Esophagus mucosa (tissue), 1 donor: ENCODE measurements around the gene PCCB. TPM values are rescaled to one million over a fixed set of nuclear protein-coding genes. Genes with fewer than 3 reads are reported as not detected.
"Not testable (repeated sequence)": the region's sequence is repeated elsewhere in the genome, so short reads cannot be mapped to it uniquely, and the experiment has no call there.

ENCODE experiments used
- ATAC-seq: fragments of 200-7000 bp; cut with Tn5 transposase; one replicate; pipeline ENCODE4 v1.9.1; 2020
- total RNA-seq: library from RNA; stranded (reverse); gene quantifications from one replicate; pipeline ENCODE4 v1.2.4, GENCODE V29; 2023
- donor health status: DM: yes; HTN: yes; CAD: no.

The PCCB gene
- 32.0 TPM for total RNA-seq

GRCh38 chr3:136250059-136250902 is at the start of gene PCCB:
TSS of gene PCCB (plus strand) at chr3:136250340. CDS start at chr3:136250376, 36 bp downstream.
- peak; percentile 99 for ATAC-seq

GRCh38 chr3:136207489-136208115 is 42.5 kb upstream of the PCCB start:
- ATAC-seq, result no peak

DNA sequence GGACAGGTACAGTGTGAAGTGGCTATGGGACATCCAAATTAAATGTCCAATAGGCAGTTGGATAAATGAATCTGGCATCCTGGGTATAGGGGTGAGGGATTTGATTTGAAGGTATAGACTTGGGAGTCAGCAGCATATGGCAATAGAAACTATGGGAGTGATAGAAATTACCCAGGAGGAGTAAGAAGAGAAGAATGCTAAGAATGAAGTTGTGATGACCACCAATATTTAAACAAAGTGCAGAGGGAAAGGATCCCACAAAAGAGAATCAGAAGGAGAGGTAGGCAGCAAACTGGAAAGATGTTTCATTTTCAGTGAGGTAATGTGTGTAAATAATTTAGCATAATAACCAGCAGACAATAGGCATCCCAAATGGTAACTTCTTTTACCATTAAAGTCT is 40.2 kb upstream of the PCCB start:
- no peak for ATAC-seq

DNA sequence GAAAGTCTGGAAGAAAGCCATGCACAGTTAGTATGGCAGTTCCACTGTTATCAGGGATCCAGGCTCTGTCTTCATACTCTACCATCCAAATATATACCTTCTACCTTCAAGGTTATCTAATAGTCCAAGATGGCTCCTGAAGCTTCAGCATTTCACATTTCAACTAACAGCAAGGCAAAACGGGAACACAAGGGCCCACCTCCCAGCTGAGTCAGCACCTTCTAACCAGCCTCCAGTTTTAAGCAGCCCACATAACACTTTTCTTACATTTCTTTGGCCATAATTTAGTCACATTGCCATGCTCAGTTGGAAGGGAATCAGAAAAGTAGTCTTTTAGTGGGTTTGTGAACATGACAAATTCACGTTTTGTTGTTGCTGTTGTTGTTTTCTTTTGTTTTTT is 38.6 kb upstream of the PCCB start:
- no peak for ATAC-seq

DNA sequence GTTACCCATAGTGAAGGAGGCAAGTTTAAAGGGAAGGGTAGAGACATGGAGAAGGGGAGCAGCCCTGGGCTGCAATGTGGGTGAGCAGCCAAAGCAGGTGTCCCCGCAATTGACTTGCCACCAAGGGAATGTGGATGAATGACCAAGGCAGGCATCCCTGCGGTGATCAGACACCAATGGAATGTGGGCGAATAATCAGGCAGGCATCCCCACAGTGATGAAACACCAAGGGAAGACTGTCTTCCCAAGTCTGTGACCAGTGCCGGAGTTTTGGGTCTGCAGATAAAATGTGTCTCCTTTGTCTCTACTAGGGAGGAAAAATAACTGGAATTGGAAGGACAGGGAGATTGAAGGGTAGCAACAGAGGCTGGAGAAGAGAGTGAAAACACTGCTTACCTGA is 27.4 kb upstream of the PCCB start:
- ATAC-seq, result not testable (repeated sequence)

GRCh38 chr3:136232413-136232812 is 17.7 kb upstream of the PCCB start:
- ATAC-seq, result no peak

- no peak for ATAC-seq
Observed at GRCh38 chr3:136235545-136235944, 14.6 kb upstream of the PCCB start.

DNA sequence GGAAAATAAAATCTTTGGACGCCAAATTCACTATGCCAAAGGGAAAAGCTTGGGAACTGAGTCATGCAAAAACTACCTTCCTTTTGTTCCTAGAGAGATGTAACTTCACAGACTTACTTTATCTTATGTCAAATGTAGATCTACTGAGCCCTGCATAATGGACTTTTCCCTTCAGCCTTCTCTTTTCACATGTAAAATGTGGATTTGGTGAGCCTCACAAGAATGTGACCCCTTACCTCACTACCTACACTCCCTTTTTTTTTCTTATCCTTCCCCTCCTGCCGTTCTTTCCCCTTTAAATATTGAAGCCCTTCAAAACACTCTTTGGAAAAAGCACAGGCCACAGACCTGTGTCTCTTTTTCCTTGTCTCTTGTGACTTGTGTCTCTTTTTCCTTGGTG is 14.0 kb upstream of the PCCB start:
- no peak for ATAC-seq

GRCh38 chr3:136237103-136237502 is 13.0 kb upstream of the PCCB start:
- no peak for ATAC-seq

- ATAC-seq, result no peak
Observed at GRCh38 chr3:136237961-136238649, 12.0 kb upstream of the PCCB start.

GRCh38 chr3:136239094-136239493 is 11.0 kb upstream of the PCCB start:
- no peak for ATAC-seq

DNA sequence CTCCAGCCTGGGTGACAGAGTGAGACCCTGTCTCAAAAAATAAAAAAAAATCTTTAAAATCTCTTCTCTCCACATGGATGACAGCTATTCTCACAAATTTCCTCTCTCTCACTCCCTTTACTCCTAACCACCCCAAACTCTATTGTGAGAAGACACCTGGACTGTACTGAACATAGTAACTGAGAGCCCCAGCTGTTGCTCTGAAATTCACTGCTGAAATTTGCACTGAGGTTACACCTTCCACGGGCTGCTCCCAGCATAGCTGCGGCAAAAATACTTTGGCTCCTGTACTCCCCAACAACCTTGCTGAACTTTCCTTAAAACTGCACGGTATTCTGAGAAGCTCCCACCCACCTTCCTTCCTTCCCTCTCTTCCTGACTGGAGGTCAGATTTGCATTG is 4.4 kb upstream of the PCCB start:
- no peak for ATAC-seq

DNA sequence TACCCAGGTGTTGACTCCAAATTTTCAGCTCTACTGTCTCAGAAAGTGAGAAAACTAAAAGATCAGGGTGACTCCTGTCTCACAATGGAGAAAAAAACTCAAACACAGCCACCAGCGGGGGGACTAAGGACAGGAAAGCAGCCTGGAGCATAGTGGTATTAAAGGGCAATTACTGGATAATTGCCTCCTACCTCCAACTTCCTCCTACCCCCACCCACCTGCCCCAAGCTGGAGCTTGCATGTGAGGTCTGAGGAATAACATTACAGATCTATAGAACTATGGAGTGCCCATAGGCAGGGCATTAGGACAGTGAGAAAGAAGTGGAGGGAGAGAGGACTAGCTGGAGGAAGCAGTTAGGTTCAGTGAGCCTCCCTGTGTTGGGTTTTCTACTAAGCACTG is 2.7 kb upstream of the PCCB start:
- ATAC-seq, result no peak

DNA sequence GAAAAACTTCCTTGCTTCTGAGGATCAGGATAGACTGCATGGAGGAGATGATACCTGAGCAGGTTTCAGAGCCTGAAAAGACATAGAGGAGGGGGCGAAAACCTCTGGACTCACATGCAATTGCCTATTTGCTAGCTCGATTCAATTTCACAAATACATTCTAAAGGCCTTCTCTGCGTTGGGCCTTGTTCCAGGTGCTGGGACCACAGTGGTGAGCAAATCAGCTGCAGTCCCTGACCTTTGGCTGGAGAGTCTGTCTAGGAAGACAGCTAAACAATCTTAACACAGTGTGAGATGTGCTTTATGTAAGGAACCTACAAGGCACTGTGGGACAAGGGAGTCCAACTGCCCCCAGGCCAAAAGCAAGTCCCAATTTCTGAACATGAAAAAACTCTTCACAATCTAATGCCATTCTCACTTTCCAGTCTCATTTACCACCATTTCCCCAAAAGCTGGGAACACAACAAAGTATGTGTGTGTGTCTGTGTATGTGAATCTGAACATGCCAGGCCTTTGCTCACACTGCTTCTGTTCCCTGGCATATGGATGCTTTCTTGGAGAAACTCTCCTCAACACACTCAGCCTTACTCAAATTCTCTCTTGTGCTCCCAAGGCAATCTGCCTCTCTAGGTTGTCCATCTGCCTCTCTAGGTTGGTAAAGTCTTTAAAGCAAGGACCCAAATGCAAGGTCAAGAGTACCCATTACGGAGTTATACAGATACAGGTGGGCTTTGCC is 2.1 kb upstream of the PCCB start:
- ATAC-seq, result no peak

DNA sequence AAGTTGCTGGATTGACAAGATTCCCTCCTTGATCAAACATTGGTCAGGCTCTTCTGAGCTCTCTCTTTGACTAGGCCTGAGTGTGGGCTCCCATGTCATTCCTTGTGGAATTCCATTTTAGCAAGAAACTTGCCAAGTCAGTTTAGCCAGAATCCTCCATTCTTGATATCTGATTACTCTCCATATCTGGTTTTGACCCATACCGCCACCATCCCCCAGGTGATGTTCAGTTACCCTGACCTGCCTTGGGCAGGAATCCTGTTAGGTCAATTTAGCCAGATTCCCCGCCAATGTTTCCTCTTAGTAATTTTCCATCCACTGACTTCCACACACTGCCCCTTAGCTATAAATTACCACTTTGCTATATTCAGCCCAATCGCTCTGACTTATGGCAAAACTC is 1.0 kb upstream of the PCCB start:
- no peak for ATAC-seq

GRCh38 chr3:136249593-136249992 is 547 bp upstream of the PCCB start:
- ATAC-seq, result no peak

DNA sequence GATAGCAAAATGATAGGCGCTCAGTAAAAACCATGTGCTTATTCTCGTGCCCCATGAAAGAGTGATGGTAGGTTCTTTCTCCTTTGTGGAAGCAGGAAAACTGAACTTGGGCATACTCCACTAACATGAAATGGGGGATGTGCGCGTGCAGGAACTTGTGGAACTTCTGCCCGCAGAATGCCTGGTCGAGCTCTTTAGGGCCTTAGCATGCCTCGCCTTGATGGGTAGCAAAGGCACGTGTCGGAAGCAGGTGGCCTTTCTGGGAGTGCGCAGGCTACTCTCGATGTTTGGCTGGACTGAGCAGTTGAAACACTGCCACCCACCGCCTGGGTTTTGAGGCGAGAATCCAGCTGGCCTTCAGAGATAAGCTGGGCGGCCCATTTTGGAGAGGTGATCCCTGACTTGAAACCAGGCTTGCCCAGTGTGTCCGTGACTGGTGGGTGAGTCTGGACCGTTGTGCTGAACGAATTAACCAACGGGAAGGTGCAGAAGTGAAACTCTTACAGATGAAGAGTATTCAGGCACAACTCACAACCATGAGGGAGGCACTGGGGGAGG is 842 bp downstream of the PCCB start:
- ATAC-seq, result peak; percentile 33

GRCh38 chr3:136251511-136251910 is 1.4 kb downstream of the PCCB start:
- no peak for ATAC-seq

DNA sequence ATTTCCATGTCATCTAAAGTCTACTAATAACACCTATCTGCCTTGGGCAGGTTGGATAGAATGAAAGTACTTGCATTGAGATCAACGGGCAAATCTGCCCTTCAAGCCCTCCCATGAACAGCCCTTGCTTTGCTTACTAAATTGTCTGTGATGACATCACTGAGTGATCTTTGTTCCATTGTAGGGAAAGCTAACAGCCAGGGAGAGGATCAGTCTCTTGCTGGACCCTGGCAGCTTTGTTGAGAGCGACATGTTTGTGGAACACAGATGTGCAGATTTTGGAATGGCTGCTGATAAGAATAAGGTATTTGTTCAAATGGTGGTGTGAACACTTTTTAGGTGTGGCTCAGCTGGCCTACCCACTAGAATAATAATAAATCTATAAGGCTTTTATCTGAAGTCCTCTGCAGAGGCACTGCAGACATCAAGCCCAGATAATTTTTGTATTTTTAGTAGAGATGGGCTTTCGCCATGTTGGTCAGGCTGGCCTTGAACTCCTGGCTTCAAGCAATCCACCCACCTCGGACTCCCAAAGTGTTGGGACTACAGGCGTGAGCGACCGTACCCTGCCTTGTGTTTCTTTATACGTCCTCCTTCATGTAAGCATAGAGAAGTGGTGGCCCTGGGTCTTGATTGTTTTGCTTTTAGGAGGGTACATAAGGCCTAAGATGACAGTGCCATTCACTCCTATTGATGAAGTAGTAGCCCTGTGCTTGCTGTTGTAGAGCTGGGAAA is 5.7 kb downstream of the PCCB start:
- no peak for ATAC-seq

- no peak for ATAC-seq
Observed at GRCh38 chr3:136258199-136258598, 8.1 kb downstream of the PCCB start.

DNA sequence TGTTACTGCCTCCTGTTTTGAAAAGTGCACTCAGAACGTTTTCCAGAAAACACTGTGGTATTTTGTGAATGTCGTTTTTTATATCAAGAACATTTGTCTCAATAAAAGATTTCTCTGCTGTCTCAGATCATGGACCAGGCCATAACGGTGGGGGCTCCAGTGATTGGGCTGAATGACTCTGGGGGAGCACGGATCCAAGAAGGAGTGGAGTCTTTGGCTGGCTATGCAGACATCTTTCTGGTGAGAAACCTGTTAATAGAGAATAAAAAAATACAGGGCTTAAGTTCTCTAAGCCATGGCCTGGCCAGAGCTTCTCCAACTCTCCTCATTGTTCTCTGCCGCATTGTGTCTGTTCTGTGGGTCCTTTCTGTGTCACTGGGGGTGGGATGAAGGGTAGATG is 11.7 kb downstream of the PCCB start:
- ATAC-seq, result no peak

DNA sequence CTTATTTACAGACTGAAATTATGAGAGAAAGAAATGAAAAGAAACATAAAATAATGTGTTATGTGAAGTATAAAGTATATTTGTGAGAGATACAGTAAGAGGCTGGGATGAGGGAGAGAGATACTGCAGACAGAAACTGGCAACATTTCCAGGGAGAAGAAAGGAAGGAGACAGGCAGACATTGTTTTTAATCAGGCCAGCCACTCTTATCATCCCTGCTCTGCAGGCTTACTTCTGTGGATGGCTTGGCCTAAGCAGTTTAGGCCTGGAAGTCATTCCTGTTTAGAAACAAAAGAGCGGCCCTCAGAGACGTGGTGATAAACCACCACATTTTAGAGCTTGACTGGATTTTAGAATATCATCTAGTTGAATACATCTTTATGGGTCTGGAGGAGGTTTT is 12.4 kb downstream of the PCCB start:
- no peak for ATAC-seq
